Activated CD8-positive, alpha-beta T cell treated with anti-CD3 and anti-CD28 coated beads, Interleukin-2, amount 10 ng/mL, durations not matched to agents 7 days and 5 days (primary cell): ENCODE results near the gene EDN2. TPM values are rescaled to one million over a fixed set of nuclear protein-coding genes. Genes with fewer than 3 reads are reported as not detected.

Source experiments
- total RNA-seq, 2 experiments: library from RNA; stranded (reverse); gene quantifications; one replicate each; pipeline ENCODE4 v1.2.3, GENCODE V29; 2021

Gene EDN2
- total RNA-seq, 2 experiments from 2014 or later: not detected

Other genes with a start within 250 kb of the EDN2 start
- 10 to 100 TPM; 25.1 to 30.3 TPM for gene SCMH1, start 242.4 kb downstream of the EDN2 start, total RNA-seq
- under 1 TPM; 0.24 to 0.31 TPM for gene FOXO6, start 123.2 kb downstream of the EDN2 start, total RNA-seq